NCI-H226 (cell line): ENCODE measurements around the gene PMEL.

ENCODE experiments used
- DNase-seq: peaks from one replicate; pipeline ENCODE4 v3.0.0-alpha.2; 2015

PMEL gene

GRCh38 chr12:55919032-55919431 lies 46.8 kb downstream of the PMEL start:
- DNase-seq: peak; percentile 56

GRCh38 chr12:55915482-55915859 lies 50.4 kb downstream of the PMEL start:
- DNase-seq: no peak

- no peak for DNase-seq
These were observed 52.9 kb downstream of the PMEL start for GRCh38 chr12:55912908-55913307.

- DNase-seq: no peak
These were observed 56.3 kb downstream of the PMEL start for GRCh38 chr12:55909513-55909884.

GRCh38 chr12:55908726-55909512 lies 56.9 kb downstream of the PMEL start:
- DNase-seq: no peak

- DNase-seq: no peak
These were observed 59.8 kb downstream of the PMEL start for GRCh38 chr12:55906056-55906455.
